ENCODE results near the gene BRAF. TPM values are rescaled to one million over a fixed set of nuclear protein-coding genes. Genes with fewer than 3 reads are reported as not detected.

The BRAF gene
- total and polyA plus RNA-seq, 2 donors (not counting 3 experiments of a cell fraction or from before 2014, with no cell fraction given) = 6.6 to 26.2 TPM

GRCh38 chr7:140704205-140704604 lies 220.5 kb downstream of the BRAF start:
- intact Hi-C loops (cut with micrococcal nuclease) = no loop called here
- Histone ChIP-seq H3K79me2 (ENCODE audit: control insufficient read depth, insufficient read depth, low read length) (peaks cover 33% of the 10 kb centered on the region), H2AFZ (ENCODE audit: low read depth, low read length) (no peak overlapping the region), H3K9me1 (replicated peaks; ENCODE audit: control insufficient read depth, extremely low read depth, insufficient read depth, low read length) (peaks cover 5% of the 10 kb centered on the region), H3K9me3 (replicated peaks; ENCODE audit: control insufficient read depth, insufficient read depth, low read length) (no peaks in the 10 kb centered on the region), H3K27me3 (ENCODE audit: control insufficient read depth in 2 of 2, insufficient read depth in 2 of 2, low read length in 2 of 2) (no peaks in the 10 kb centered on the region), H3K27ac (ENCODE audit: insufficient read depth, low read depth, low read length) (no peak overlapping the region), H3K4me2 (ENCODE audit: insufficient read depth, low read length) (no peak overlapping the region), H4K20me1 (replicated peaks; ENCODE audit: control insufficient read depth, extremely low read depth, insufficient read depth, low read length) (no peaks in the 10 kb centered on the region), H3K9ac (replicated peaks; ENCODE audit: extremely low read depth, insufficient read depth, low read length) (no peak overlapping the region), H3K4me1 (ENCODE audit: control insufficient read depth, extremely low read depth, insufficient read depth, low read length) (no peaks in the 10 kb centered on the region), H3K4me3 (replicated peaks in 1 of 3; ENCODE audit: insufficient read depth in 1 of 3, low read depth in 1 of 3, low read length in 3 of 3) (no peak overlapping the region), H3K36me3 (ENCODE audit: control insufficient read depth in 2 of 2, extremely low read depth in 1 of 2, insufficient read depth in 2 of 2, low read length in 2 of 2) (peaks cover 6 to 12% of the 10 kb centered on the region in 2 experiments)
- dilution Hi-C loops (cut with MboI; ENCODE audit: extremely low pct_ligation_motif_present, low sequenced_read_pairs) = no loop called here
- DNase-seq (ENCODE audit: low read depth, low spot score) (no peak), FAIRE-seq (no peak)
- ChIA-PET POLR2A (no interaction called here), CTCF (no interaction called here)
- TF ChIP-seq JUN (IDR thresholded peaks at IDR 0.05; ENCODE audit: borderline replicate concordance, insufficient read depth, insufficient read length, low read depth) (no peak), GATA2 (IDR thresholded peaks at IDR 0.05; ENCODE audit: insufficient read depth, insufficient read length, low read depth, low read length) (no peak), EZH2 (IDR thresholded peaks at IDR 0.05; ENCODE audit: borderline replicate concordance, low read depth, low read length, severe bottlenecking) (no peak), MYC (IDR thresholded peaks at IDR 0.05; ENCODE audit: low read depth, low read length) (no peak), MAX (IDR thresholded peaks at IDR 0.05; ENCODE audit: insufficient read depth, insufficient read length) (no peak), POLR2AphosphoS5 (IDR thresholded peaks at IDR 0.05; ENCODE audit: insufficient read depth, low read depth, low read length) (no peak), FOS (IDR thresholded peaks at IDR 0.05; ENCODE audit: borderline replicate concordance, insufficient read depth, low read length) (no peak), CTCF (IDR thresholded peaks at IDR 0.05; ENCODE audit: extremely low read depth in 1 of 2, insufficient read depth in 1 of 2, low read depth in 1 of 2, low read length in 2 of 2) (no peak), POLR2A (IDR thresholded peaks at IDR 0.05; ENCODE audit: low read depth, low read length) (no peak)
- BruUV-seq (replicated peaks) = no TSS peak

Measured in endothelial cell of umbilical vein (primary cell).